GM18499 (cell line): ENCODE data around the gene CLVS2.

Experiments
- ATAC-seq: cut with Tn5 transposase; IDR thresholded peaks from one replicate; pipeline ENCODE4 v1.9.1; 2021; ENCODE audit warnings: moderate number of reproducible peaks; ENCODE audit not compliant: insufficient read depth, unreplicated experiment

The CLVS2 gene, protein sequence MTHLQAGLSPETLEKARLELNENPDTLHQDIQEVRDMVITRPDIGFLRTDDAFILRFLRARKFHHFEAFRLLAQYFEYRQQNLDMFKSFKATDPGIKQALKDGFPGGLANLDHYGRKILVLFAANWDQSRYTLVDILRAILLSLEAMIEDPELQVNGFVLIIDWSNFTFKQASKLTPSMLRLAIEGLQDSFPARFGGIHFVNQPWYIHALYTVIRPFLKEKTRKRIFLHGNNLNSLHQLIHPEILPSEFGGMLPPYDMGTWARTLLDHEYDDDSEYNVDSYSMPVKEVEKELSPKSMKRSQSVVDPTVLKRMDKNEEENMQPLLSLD

DNA sequence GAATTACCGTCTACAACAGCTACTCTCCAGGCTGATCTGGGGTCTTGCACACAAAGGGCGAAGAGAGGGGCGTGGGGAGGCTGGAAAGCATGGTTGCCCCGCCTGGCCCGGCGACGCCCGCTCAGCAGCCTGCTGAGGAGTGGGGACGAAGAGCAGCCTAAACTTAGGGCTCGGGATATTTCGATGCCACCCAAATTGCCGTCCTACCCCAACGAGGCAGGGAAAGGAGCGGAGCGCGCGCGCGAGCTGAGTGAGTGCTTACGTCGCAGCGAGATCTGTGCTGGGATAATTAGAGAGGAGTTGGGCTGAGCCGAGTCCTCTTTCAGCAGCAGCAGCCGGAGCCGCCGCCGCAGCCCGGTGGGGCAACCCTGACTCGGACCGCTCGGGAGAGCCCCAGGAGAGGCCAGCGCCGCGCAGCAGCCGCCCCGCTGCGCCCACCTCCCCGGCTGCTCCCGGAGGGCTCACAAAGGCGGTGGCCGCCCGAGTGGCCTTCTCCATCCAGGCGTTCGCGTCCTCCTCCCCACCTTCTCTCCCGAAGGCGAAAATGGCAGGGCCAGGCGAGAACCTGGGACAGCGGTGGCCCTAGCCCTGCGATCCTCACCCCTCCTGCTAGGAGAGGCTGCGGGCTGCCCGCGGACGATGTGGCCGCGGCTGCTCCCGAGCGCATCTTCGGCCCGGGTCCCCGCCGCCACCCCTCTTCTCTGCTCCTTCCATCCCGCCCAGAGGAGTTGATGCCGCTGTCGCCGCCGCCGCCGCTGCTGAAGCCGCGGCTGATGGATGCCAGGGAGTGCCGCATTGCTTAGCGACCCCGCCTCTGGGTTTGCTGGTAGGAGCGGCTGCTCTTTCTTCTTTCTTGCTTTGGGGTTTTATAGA is at the start of gene CLVS2:
Gene CLVS2 (plus strand): TSS at position 315 of the 873 bp plus-strand sequence. CDS start 1,543 bp downstream, outside the sequence.
- no peak for ATAC-seq

DNA sequence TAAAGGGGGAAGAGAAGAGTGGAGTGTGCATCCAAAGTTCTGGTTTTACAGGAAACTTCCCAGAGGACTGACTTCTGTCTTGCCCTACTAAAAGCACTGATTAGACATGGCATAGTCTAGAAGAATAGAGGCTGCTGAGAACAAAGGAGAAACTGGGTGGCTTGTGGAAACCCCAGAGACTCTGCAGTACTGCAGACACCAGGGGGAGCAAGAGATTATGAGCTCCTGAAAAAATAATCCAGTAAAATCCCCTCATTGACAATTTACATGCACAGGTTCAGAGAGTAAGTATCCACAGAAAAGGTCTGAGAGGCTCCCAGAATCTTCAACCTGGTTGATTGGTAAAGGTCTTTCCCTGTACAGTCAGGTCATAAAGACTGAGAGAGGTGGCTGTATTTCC is 48.7 kb upstream of the CLVS2 start:
- no peak for ATAC-seq

DNA sequence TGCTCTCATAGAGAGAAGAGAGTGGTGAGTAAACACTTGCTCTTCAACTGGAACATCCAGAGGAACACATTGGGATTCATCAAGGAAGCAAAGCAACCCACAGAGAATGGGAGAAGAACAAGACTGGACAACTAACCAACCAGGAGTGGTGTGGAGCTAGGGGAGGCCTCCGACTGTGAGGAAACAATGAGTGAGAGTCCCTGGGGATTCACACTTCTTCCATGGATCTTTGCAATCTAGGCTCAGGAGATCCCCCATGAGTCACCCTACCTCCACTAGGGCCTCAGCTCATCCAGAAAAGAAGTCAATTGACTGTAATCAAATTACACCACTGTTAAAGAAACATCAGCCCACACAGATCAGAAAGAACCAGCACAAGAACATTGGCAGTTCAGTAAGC is 42.3 kb upstream of the CLVS2 start:
- ATAC-seq = no peak

DNA sequence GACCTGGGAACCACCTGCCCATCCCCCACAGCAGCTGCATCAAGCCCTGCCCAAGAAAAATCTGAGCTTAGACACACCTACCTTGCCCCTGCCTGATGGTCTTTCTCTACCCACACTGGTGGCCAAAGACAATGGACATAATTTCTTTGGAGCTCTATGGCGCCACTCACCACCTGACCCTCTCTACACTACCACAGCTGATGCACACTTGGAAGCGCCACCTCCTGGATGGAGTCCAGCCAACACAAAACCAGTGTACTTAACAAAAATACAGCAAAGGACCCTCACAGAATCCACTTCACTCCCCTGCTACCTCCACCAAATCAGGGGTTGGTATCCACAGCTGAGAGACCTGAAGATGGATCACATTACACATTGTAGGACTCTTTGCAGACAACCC is 39.7 kb upstream of the CLVS2 start:
- ATAC-seq = no peak

DNA sequence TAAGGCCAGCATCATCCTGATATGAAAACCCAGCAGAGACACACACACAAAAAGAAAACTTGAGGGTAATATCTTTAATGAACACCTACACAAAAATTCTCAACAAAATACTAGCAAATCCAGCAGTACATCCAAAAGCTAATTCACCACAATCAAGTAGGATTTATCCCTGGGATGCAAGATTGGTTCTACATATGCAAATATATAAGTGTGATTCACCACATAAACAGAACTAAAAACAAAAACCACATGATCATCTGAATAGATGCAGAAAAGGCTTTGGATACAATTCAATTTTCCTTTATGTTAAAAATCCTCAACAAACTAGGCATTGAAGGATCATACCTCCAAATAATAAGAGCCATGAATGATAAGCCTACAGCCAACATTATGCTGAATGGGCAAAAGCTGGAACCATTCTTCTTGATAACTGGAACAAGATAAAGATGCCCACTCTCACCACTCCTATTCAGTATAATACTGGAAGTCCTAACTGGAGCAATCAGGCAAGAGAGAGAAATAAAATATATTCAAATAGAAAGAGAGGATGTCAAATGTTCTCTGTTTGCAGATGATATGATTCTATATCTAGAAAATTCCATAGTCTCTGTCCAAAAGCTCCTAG is 33.9 kb upstream of the CLVS2 start:
- no peak for ATAC-seq

DNA sequence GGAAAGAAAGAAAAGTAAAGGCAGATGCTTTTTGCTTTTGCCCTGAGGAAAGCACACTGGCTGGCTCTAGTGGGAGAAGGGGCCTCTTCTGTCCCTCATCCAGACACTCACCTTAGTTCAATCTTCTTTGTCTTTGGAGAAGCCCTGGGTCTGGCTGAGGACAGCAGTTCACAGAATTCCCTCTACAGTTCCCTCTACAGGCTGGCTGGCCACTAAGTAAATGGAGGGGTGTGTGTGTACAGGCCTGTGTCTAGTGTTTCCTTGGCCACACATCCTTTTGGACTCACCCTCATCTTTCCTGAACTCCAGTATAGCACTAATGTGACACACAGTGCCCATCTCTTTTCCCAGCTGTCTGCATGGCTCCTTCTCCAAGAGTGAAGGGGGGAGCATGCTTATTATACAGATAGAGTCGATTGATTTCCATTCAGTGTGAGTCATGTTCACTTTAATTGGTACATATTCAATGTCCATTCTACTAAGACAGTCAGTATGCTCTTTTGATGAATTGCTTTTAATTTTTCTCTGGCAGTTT is 26.0 kb upstream of the CLVS2 start:
- ATAC-seq = no peak

DNA sequence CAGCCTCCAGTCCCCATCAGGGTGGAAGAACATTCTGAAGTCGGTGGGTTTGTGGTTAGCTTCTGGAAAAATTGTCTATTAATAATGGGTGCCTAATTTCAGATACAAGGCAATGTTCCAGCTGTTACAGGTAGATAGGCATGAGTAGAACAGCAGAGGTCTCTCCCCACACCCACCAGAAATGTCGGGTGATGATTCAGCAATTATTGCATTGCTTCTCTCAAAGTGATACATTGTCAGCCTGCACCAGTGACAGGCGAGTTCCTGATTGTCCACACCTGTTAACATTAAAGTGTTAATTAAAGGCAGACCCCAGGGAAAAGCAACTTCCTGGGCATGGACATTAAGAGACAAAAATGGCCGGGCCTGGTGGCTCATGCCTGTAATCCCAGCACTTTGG is 18.9 kb upstream of the CLVS2 start:
- ATAC-seq = no peak

DNA sequence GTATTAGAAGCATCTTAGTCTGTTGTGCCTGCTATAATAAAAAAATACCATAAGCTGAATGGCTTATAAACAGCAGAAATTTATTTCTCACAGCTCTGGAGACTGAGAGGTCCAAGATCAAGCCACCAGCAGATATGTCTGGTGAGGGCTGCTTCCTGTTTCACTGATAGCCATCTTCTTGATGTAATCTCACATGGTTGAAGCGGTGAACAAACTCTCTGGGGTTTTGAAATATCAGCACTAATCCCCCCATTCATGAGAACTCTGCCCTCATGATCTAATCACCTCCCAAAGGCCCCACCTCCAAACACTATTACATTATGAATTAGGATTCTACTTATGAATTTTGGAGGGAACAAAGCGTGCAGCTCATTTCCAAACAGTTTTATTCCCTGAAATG is 11.6 kb upstream of the CLVS2 start:
- no peak for ATAC-seq

DNA sequence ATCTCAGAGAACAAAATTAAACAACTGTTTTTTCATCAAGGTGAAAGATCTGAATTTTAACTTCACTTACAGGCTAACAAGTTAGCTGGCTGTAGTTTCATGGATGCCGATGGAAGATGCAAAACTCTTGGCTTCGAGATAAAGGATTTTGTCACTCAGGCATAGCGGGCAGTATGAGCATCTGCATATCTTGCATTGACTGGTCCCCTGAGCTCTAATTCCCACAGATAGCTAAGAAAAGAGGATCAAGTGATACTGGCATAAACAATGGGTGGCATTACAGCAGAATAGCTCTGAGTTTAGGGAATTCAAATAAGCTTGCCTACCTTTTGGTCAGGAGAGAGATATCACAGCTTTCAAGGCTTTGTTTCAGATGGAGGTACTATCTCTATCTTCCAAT is 1.8 kb upstream of the CLVS2 start:
- no peak for ATAC-seq

DNA sequence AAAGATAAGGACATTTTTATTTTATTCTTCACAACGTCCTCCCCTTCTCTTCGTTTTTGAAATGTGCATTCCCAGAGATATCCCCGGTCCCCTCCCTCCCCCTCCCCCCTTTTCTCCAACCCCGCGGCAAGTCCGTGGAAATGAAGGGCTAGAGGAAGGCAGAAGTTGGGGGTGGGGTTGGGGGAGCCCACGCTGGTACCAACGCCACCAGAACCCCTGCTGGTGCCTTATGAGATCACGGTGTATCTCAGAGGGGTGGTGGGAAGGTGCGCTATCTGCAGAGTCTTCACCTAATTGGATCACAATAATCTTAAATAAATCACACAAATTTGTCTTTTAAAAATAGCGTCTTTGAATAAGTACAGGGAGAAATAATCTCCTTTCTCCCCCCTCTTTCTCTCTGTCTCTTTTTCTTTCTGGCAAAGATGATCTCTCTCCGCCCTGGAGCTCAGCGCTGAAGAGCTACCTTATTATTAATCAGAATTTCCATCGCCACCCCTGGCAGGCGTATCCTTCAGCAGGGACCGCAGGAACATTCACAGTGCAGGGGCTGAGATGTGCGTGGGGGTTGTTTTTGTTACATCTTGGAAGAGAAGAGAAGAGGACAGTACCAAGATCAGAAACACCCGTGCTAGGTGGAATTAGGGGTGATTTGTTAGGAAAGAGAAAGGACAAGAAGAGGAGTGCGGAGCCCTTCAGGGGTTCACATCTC is 915 bp downstream of the CLVS2 start:
- no peak for ATAC-seq

DNA sequence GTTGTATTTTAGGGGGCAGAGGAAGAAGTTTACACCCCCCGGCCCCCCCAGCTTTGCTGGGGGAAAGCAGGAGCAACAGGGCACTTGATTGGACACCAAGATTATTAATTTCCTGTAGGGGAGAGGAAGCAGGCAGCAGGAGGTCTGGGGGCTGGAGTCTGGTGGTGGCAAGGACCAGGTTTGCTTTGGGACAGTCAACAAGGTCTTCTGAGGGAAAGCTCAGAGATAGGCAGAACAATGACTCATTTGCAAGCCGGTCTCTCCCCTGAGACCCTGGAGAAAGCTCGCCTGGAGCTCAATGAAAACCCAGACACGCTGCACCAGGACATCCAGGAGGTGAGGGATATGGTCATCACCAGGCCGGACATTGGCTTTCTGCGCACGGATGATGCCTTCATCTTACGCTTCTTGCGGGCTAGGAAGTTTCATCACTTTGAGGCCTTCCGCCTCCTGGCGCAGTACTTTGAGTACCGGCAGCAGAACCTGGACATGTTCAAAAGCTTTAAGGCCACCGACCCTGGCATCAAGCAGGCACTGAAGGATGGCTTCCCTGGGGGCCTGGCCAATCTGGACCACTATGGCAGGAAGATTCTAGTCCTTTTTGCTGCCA is 1.6 kb downstream of the CLVS2 start:
- ATAC-seq = no peak

DNA sequence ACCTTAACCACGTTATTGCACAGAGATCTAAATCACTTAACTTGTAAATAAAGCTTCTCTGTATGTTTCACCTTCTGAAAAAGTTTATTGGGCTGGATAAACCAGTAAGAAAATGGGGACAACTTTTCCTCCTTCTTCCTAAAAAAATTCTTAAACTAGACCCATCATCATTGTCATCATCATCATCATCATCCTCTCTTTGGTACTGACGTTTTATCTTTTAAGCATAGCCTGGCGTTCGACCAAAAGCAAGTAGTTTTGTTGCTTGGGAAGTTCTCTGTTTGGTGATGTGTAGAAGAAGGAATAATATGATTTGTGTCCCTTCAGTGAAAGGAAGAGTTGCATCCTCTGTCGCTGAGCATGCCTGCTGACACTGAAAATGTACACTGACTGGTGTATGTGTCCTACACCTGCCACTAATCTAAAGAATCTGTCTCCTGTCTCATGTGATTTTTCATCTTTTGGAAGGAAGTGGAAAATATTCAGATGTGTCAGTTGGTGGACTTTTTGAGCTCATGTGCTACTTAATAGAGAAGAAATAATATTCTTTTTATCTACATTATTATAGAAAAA is 2.5 kb downstream of the CLVS2 start:
- no peak for ATAC-seq

DNA sequence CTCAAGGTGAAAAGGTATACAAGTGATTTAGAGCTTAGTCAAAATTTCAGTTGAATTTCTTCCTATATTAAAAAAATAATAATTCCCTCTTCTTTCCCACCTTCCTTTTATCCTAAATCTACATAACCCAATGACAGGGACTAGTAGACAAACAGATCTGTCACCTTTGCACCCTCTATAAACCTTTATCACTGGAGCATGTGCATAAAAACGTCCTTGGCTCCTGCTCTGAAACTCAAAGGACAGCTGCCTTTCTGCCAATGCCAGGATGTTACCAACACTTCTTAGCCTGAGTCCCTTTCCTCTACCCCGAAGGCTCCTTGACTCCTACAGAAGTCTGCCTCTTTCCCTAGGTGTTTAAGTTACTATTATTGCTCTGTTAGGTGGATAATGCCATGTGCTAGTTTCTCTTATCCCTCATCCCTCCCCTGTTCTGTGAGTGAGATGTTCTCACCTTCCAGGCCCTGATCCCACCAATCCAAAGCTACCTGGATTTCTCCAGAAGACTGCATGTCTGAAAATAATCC is 4.3 kb downstream of the CLVS2 start:
- no peak for ATAC-seq

DNA sequence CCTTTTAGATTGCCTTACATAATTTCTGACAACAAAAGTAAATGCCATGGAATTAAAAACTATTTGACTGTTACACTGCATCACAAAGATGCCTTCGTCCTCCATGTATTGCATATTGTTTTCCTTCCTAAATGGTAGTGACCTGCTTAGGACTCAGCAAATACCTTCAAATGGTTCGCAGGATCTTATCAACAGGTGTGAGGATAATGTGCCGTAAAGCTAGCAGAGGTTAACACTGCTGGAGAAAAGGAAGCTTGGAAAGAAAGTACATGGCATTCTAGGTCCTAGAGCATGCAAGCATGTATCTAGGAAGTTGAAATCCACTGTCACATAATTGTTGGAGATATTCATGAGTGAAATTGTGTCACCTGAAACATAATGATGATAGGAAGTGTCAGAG is 5.5 kb downstream of the CLVS2 start:
- no peak for ATAC-seq

DNA sequence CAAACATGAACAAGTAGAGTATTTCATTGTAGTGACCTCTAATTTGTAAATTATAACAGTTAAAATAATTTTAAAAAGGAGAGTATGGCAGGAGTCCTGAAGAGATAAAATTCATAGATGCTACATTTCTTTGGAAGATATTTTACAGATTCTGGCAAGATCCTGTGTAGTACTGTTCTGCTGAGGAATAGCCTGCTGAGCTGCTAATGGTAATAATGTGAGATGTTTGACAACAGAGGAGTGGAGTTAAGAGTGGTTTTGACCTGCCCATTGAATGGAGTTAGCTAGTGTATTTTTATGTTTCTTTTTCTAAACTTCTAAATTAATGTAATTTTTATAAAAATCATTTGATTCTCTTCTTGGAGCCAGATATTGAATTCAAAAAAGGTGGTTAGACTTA is 11.8 kb downstream of the CLVS2 start:
- no peak for ATAC-seq

DNA sequence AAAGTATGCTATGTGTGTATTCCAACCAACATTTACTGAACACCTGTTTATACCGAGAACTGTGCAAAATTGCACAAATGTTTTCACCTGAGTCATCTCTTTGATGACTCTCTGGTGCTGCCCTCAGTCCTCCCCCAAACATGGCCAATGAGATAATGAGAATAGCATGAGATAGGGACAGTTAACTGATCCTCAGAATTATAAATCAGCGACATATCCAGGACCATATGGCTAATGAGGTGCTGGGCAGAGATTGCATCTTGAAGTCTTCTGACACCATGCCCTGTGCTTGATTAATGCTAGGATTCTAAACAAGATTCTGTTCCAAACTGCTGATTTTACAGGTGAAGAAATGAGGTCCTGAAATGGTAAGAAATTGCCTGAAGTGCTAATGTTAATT is 13.0 kb downstream of the CLVS2 start:
- no peak for ATAC-seq

DNA sequence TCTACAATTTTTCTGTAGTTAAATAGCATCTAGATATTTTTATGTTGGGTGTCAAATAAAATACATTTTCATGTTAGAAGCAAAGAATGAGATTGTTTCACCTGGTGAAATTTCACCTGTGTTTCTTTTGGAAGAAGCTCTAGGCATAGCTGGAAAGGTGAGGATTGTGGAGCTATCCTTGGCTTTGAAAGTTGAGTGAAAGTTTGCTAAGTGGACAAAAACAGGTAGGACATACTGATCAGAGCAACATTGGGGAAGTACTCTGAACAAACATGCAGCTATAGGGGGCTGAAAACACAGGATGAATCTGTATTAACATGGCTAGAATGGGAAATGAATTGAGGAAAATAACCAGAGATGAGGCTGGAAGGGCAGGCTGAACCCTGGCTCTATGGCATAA is 18.8 kb downstream of the CLVS2 start:
- ATAC-seq = no peak

DNA sequence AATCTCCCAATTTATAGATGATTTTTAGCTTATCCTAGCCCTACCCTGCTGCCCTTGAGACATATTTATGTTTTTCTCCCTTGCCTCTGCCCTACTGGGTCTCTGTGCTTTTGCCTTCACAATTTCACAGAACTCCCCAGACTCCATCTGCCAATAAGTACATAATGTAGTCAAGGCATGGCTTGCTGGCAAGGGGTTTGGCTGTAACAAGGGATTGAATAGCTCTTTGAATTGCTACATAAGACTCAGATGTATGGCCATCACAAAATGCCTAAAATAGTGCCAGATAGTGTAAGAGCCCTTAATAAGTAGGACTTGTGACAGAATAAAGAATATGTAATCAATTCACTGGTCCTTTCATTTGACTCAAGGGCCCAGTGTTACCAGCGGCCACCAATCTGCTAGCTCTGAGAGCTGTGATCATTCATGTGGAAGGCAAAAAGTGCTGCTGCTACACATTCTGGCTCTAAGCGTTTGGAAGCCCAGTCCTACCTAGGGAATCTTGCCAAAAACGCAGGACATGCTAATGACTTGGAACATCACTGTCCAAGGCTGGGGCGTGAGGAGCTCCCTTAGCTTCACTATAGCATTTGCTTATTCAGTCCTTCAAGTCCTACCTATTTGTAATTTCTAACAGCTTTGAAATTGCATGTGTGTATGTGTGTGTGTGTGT is 20.5 kb downstream of the CLVS2 start:
- no peak for ATAC-seq
